IMR-90 (cell line): ENCODE results near the gene BCS1L. TPM values are rescaled to one million over a fixed set of nuclear protein-coding genes. Genes with fewer than 3 reads are reported as not detected.
A peak's percentile ranks its signal among the peaks of the same experiment; 100 is the strongest.

ENCODE experiments used
- ATAC-seq: fragments of 200-7000 bp; cut with Tn5 transposase; 2 replicates; pipeline ENCODE4 v1.9.1; 2020; ENCODE audit warnings: low read depth, mild to moderate bottlenecking, moderate library complexity
- Bru-seq: library from RNA; stranded (reverse); fragments of 400-500 nt; gene quantifications from one replicate; lab custom pipeline; 2021; lab: Mats Ljungman, UMichigan
- BruChase-seq, 2 experiments: library from RNA; stranded (reverse); fragments of 400-500 nt; gene quantifications; one replicate each; lab custom pipeline; 2021; lab: Mats Ljungman, UMichigan
- BruUV-seq: library from RNA; stranded (reverse); fragments of 400-500 nt; replicated peaks from 2 replicates; lab custom pipeline; 2021; lab: Mats Ljungman, UMichigan
- CTCF ChIA-PET: fragments of 300-600 bp; formaldehyde crosslinking; extraction: SDS; loops from one replicate; lab custom pipeline; 2021; ENCODE audit warnings: antibody characterized with exemption; lab: Yijun Ruan, JAX
- POLR2A ChIA-PET: fragments of 300-600 bp; sonication (Branson Sonifier 250); formaldehyde crosslinking; loops from one replicate; lab custom pipeline; 2022; ENCODE audit warnings: antibody characterized with exemption; ENCODE audit not compliant: unreplicated experiment; lab: Charles Lee
- DNase-seq: peaks from one replicate; pipeline ENCODE4 v3.0.0; 2013
- H2AFZ ChIP-seq: replicated peaks from 2 replicates; pipeline ENCODE3; 2013; ENCODE audit warnings: low read length, mild to moderate bottlenecking; ENCODE audit not compliant: poor library complexity
- H2AK5ac ChIP-seq: 2 replicates; pipeline ENCODE4 v1.6.1; 2013; ENCODE audit warnings: low read depth, low read length, inconsistent platforms
- H2AK9ac ChIP-seq: replicated peaks from 2 replicates; pipeline ENCODE3; 2013; ENCODE audit warnings: mild to moderate bottlenecking, low read depth, low read length, moderate library complexity; ENCODE audit not compliant: poor library complexity
- H2BK120ac ChIP-seq: 2 replicates; pipeline ENCODE4 v1.6.1; 2013; ENCODE audit warnings: low read depth, low read length, inconsistent platforms
- H2BK15ac ChIP-seq: 3 replicates; pipeline ENCODE4 v1.6.1; 2013; ENCODE audit warnings: low read depth, low read length, inconsistent platforms
- H2BK20ac ChIP-seq: 2 replicates; pipeline ENCODE4 v1.6.1; 2013; ENCODE audit warnings: low read depth, mild to moderate bottlenecking, inconsistent platforms, low read length, moderate library complexity
- H2BK5ac ChIP-seq: 2 replicates; pipeline ENCODE4 v1.6.1; 2013; ENCODE audit warnings: mild to moderate bottlenecking, low read depth, low read length, inconsistent platforms; ENCODE audit not compliant: poor library complexity, severe bottlenecking
- H3K14ac ChIP-seq: replicated peaks from 2 replicates; pipeline ENCODE4 v1.6.1; 2013; ENCODE audit warnings: low read depth, low read length, inconsistent platforms
- H3K18ac ChIP-seq: 2 replicates; pipeline ENCODE4 v1.6.1; 2013; ENCODE audit warnings: low read depth, low read length, control low read depth
- H3K23ac ChIP-seq: 2 replicates; pipeline ENCODE4 v1.6.1; 2013; ENCODE audit warnings: low read depth, low read length, inconsistent platforms
- H3K27ac ChIP-seq: 2 replicates; pipeline ENCODE4 v1.5.1; 2013; ENCODE audit warnings: mild to moderate bottlenecking, control low read depth, low read length; ENCODE audit not compliant: insufficient read depth
- H3K27me3 ChIP-seq: 2 replicates; pipeline ENCODE4 v1.6.1; 2013; ENCODE audit warnings: low read length; ENCODE audit not compliant: control insufficient read depth, insufficient read depth
- H3K36me3 ChIP-seq: 2 replicates; pipeline ENCODE4 v1.6.1; 2013; ENCODE audit warnings: low read length, mixed read lengths; ENCODE audit not compliant: control insufficient read depth, insufficient read depth
- H3K4ac ChIP-seq: 2 replicates; pipeline ENCODE4 v1.6.1; 2013; ENCODE audit warnings: low read depth, low read length, inconsistent platforms
- H3K4me1 ChIP-seq: 2 replicates; pipeline ENCODE4 v1.6.1; 2013; ENCODE audit warnings: low read length, mixed read lengths; ENCODE audit not compliant: control insufficient read depth, insufficient read depth
- H3K4me2 ChIP-seq: 2 replicates; pipeline ENCODE4 v1.6.1; 2013; ENCODE audit warnings: low read depth, mild to moderate bottlenecking, control low read depth, low read length, moderate library complexity
- H3K4me3 ChIP-seq: 2 replicates; pipeline ENCODE4 v1.5.1; 2013; ENCODE audit warnings: low read depth, mild to moderate bottlenecking, control low read depth, low read length, moderate library complexity; ENCODE audit not compliant: insufficient read depth
- H3K56ac ChIP-seq: 2 replicates; pipeline ENCODE4 v1.6.1; 2013; ENCODE audit warnings: low read length, inconsistent platforms; ENCODE audit not compliant: insufficient read depth; ENCODE audit errors: extremely low read depth
- H3K79me1 ChIP-seq, 2 experiments: 2 replicates each; pipeline ENCODE4 v1.6.1; 2013; ENCODE audit warnings: low read length in 2 of 2, inconsistent platforms in 1 of 2, low read depth in 1 of 2
- H3K9ac ChIP-seq: 2 replicates; pipeline ENCODE4 v1.6.1; 2013; ENCODE audit warnings: low read depth, low read length, control low read depth
- H3K9me1 ChIP-seq: 2 replicates; pipeline ENCODE4 v1.6.1; 2013; ENCODE audit warnings: low read length, inconsistent platforms; ENCODE audit not compliant: insufficient read depth
- H3K9me3 ChIP-seq: 2 replicates; pipeline ENCODE4 v1.6.1; 2013; ENCODE audit warnings: low read length; ENCODE audit not compliant: control insufficient read depth, insufficient read depth
- H4K20me1 ChIP-seq: 2 replicates; pipeline ENCODE4 v1.6.1; 2013; ENCODE audit warnings: low read length, inconsistent platforms; ENCODE audit not compliant: insufficient read depth
- H4K5ac ChIP-seq: 2 replicates; pipeline ENCODE4 v1.6.1; 2013; ENCODE audit warnings: mild to moderate bottlenecking, low read depth, low read length, control low read depth
- H4K8ac ChIP-seq, 2 experiments: 2 replicates each; pipeline ENCODE4 v1.6.1; 2013; ENCODE audit warnings: low read depth in 2 of 2, low read length in 2 of 2, control low read depth in 1 of 2, inconsistent platforms in 1 of 2
- H4K91ac ChIP-seq: 2 replicates; pipeline ENCODE4 v1.6.1; 2013; ENCODE audit warnings: low read depth, low read length, inconsistent platforms; ENCODE audit not compliant: insufficient read depth
- CHD1 ChIP-seq: IDR thresholded peaks from 2 replicates; pipeline ENCODE4 v1.6.1; 2012; ENCODE audit warnings: low read depth, low read length, improper control_type of control experiment
- MAZ ChIP-seq: IDR thresholded peaks from 2 replicates; pipeline ENCODE4 v1.6.1; 2012; ENCODE audit warnings: low read depth, mild to moderate bottlenecking, low read length, improper control_type of control experiment, moderate library complexity, borderline replicate concordance
- MXI1 ChIP-seq: IDR thresholded peaks from 2 replicates; pipeline ENCODE4 v1.6.1; 2012; ENCODE audit warnings: low read depth, mild to moderate bottlenecking, low read length, moderate library complexity, borderline replicate concordance
- POLR2A ChIP-seq: IDR thresholded peaks from 2 replicates; pipeline ENCODE4 v1.6.1; 2012; ENCODE audit warnings: mild to moderate bottlenecking, low read depth, low read length
- SMC3 ChIP-seq: fragments of 150-350 bp; IDR thresholded peaks from 2 replicates; pipeline ENCODE4 v1.6.1; 2016; ENCODE audit warnings: low read depth, mild to moderate bottlenecking, antibody characterized with exemption, low read length, moderate library complexity
- WGBS, 2 experiments: methylation state at CpG; one replicate each; pipeline versions ENCODE4 v1.1.5 to v1.1.7; 2013; ENCODE audit warnings: missing lambda C conversion rate in 2 of 2; ENCODE audit not compliant: insufficient read length in 1 of 2; ENCODE audit errors: extremely low coverage in 2 of 2; 5-methylcytosine and 5-hydroxymethylcytosine counted together
- dilution Hi-C: fragments of 300-500 bp; cut with HindIII; formaldehyde crosslinking; loops from one replicate; pipeline ENCODE4 v1.14.3; 2018; ENCODE audit warnings: low sequenced_read_pairs; ENCODE audit not compliant: unreplicated experiment
- in situ Hi-C: fragments of 300-500 bp; cut with MboI; formaldehyde crosslinking; loops from 3 replicates; pipeline ENCODE4 v1.14.3; 2019; ENCODE audit warnings: low sequenced_read_pairs, inconsistent platforms, mixed read lengths
- intact Hi-C: fragments of 100-400 bp; cut with micrococcal nuclease; formaldehyde crosslinking; loops from 2 replicates; pipeline ENCODE4 v1.10.0; 2022
- long read RNA-seq: library from polyadenylated mRNA; unstranded; transcript quantifications from one replicate; pipeline ENCODE4 v2.0.0, GENCODE V29; 2021; ENCODE audit not compliant: unreplicated experiment
- polyA plus RNA-seq, 3 experiments: library from polyadenylated mRNA; depleted of rRNA; stranded (reverse); fragments of >200 nt; gene quantifications; 2 replicates each; pipeline ENCODE4 v1.2.3, GENCODE V29; 2012; ENCODE audit warnings: low replicate concordance in 1 of 3
- total RNA-seq: library from RNA; depleted of rRNA; stranded (reverse); fragments of >200 nt; gene quantifications from 2 replicates; pipeline ENCODE4 v1.2.3, GENCODE V29; 2012; rRNA removed

The BCS1L gene, protein sequence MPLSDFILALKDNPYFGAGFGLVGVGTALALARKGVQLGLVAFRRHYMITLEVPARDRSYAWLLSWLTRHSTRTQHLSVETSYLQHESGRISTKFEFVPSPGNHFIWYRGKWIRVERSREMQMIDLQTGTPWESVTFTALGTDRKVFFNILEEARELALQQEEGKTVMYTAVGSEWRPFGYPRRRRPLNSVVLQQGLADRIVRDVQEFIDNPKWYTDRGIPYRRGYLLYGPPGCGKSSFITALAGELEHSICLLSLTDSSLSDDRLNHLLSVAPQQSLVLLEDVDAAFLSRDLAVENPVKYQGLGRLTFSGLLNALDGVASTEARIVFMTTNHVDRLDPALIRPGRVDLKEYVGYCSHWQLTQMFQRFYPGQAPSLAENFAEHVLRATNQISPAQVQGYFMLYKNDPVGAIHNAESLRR
- total RNA-seq: 39.1 and 39.2 TPM in 2 replicates
- 56.7 and 56.9 TPM in 2 replicates for polyA plus RNA-seq (2012; rRNA removed)
- polyA plus RNA-seq (2012; cell fraction: cytosol; rRNA removed): 35.4 and 45.1 TPM in 2 replicates
- 105 and 153 TPM in 2 replicates for polyA plus RNA-seq (2012; cell fraction: nucleus; rRNA removed; ENCODE audit: low replicate concordance)
- Bru-seq, nascent RNA: percentile 51 among the genes with signal in this experiment
- percentile 66 among the genes with signal in this experiment for BruChase-seq, experiment 1, labeled RNA remaining after a 6-hour chase
- BruChase-seq, experiment 2, labeled RNA remaining after a 2-hour chase: percentile 60 among the genes with signal in this experiment
- long read RNA-seq, transcript BCS1L-201 (8 exons, 1,454 nt): major isoform, 13 of 34 reads
- long read RNA-seq, partial matches to known transcripts: 8 of 34 reads
- long read RNA-seq, other reads (novel, unspliced or antisense): 10 of 34 reads

- in situ Hi-C loops: loop anchor here (10.0 kb wide), 1 partner anchor 255 kb away; no protein-coding TSS in a partner anchor
Observed at GRCh38 chr2:218659258-218659987, at the start of gene BCS1L, which contains the start of gene ZNF142. TSS of gene BCS1L (plus strand) at chr2:218659683. CDS start at chr2:218660988, 1,305 bp downstream. TSS of gene ZNF142 (minus strand) at chr2:218659623. CDS start at chr2:218656429, 3,194 bp downstream.

More at GRCh38 chr2:218659258-218659987, at the start of gene BCS1L, which contains the start of gene ZNF142:
- Histone ChIP-seq H3K14ac (peak within 1 kb of the TSS; percentile 89), H2BK20ac (no peak within 1 kb of the TSS), H4K91ac (peak within 1 kb of the TSS; percentile 36), H4K5ac (peak within 1 kb of the TSS; percentile 50), H3K9me3 (no peaks in the 10 kb centered on the region), H3K9ac (peak within 1 kb of the TSS; percentile 85), H3K9me1 (peaks cover 8% of the 10 kb centered on the region; the same call in 1 of the 2 replicates), H2AK5ac (peak within 1 kb of the TSS; percentile 6; the same call in 1 of the 2 replicates), H3K23ac (peak within 1 kb of the TSS; percentile 86), H3K36me3 (peaks cover 40% of the 10 kb centered on the region), H2BK120ac (peak within 1 kb of the TSS; percentile 58; the same call in 1 of the 2 replicates), H2AK9ac (peak within 1 kb of the TSS; percentile 96), H4K8ac (peak within 1 kb of the TSS; percentile 82 to 91), H2BK15ac (no peak within 1 kb of the TSS; the same call in 2 of the 3 replicates), H3K4me1 (peaks cover 3% of the 10 kb centered on the region; the same call in 1 of the 2 replicates), H2BK5ac (peak within 1 kb of the TSS; percentile 46), H3K4me3 (peak within 1 kb of the TSS; percentile 76), H2AFZ (peak within 1 kb of the TSS; percentile 97), H3K18ac (no peak within 1 kb of the TSS), H3K27me3 (no peaks in the 10 kb centered on the region), H3K56ac (peak within 1 kb of the TSS; percentile 66), H3K4me2 (peak within 1 kb of the TSS; percentile 94), H3K79me1 (peaks cover 22 to 45% of the 10 kb centered on the region in 2 experiments), H3K27ac (peak within 1 kb of the TSS; percentile 46), H3K4ac (peak within 1 kb of the TSS; percentile 84), H4K20me1 (no peaks in the 10 kb centered on the region)
- no TSS peak for BruUV-seq
- ChIA-PET POLR2A (interaction anchor here (0.6 to 1.0 kb wide), 2 partner anchors 58 to 123 kb away, joined by 3 to 4 read pairs; no protein-coding TSS in a partner anchor), CTCF (interaction anchor here (0.8 to 1.6 kb wide), 4 partner anchors 10 to 188 kb away, joined by 3 to 4 read pairs (median 3); no protein-coding TSS in a partner anchor)
- peak; percentile 96 for ATAC-seq
- dilution Hi-C loops (no loop called here), intact Hi-C loops (loop anchor here (1.0 kb wide), 2 partner anchors 28 to 188 kb away; no protein-coding TSS in a partner anchor)
- DNase-seq: peak; percentile 76
- TF ChIP-seq MXI1 (peak; percentile 90), POLR2A (no peak), MAZ (no peak), CHD1 (no peak), SMC3 (no peak)
- whole genome bisulfite sequencing, 2 experiments: 0% methylated on average over 12 of the region's 49 CpGs; no CpG with 5 or more reads in 1 of the 2 experiments
